ENCODE measurements around the gene BTNL2.
"Not testable (repeated sequence)": the region's sequence is repeated elsewhere in the genome, so short reads cannot be mapped to it uniquely, and the experiment has no call there.

The BTNL2 gene

GRCh38 chr6:32359225-32359624, 47.8 kb downstream of the BTNL2 start:
- not testable (repeated sequence) for H3K36me3 Mint-ChIP-seq; H3K4me3 Mint-ChIP-seq; H3K9me3 Mint-ChIP-seq (ENCODE audit: low read depth); H3K27me3 Mint-ChIP-seq; H3K27ac Mint-ChIP-seq; H3K4me1 Mint-ChIP-seq (ENCODE audit: low read depth)

- not testable (repeated sequence) for H3K4me1 Mint-ChIP-seq (ENCODE audit: low read depth); H3K36me3 Mint-ChIP-seq; H3K4me3 Mint-ChIP-seq; H3K27ac Mint-ChIP-seq; H3K9me3 Mint-ChIP-seq (ENCODE audit: low read depth); H3K27me3 Mint-ChIP-seq
Observed at GRCh38 chr6:32358548-32358947, 48.4 kb downstream of the BTNL2 start.

- Mint-ChIP-seq H3K27me3 (peaks cover 1% of the 10 kb centered on the region), H3K9me3 (ENCODE audit: low read depth) (no peaks in the 10 kb centered on the region), H3K4me1 (ENCODE audit: low read depth) (no peaks in the 10 kb centered on the region), H3K36me3 (no peaks in the 10 kb centered on the region), H3K27ac (no peak overlapping the region), H3K4me3 (no peak overlapping the region)
Observed at GRCh38 chr6:32355018-32355417, 52.0 kb downstream of the BTNL2 start.

- peaks cover 4% of the 10 kb centered on the region for H3K27me3 Mint-ChIP-seq
- no peaks in the 10 kb centered on the region for H3K9me3 Mint-ChIP-seq (ENCODE audit: low read depth)
- H3K27ac Mint-ChIP-seq = no peak overlapping the region
- H3K4me1 Mint-ChIP-seq (ENCODE audit: low read depth) = no peaks in the 10 kb centered on the region
- H3K4me3 Mint-ChIP-seq = no peak overlapping the region
- H3K36me3 Mint-ChIP-seq = no peaks in the 10 kb centered on the region
Observed at GRCh38 chr6:32353348-32353747, 53.6 kb downstream of the BTNL2 start.

Measured in activated naive CD8-positive, alpha-beta T cell (primary cell).